GM18511 (cell line): ENCODE data around the gene TBC1D9B.
A peak's percentile ranks its signal among the peaks of the same experiment; 100 is the strongest.

ENCODE experiments used
- ATAC-seq: cut with Tn5 transposase; IDR thresholded peaks from one replicate; pipeline ENCODE4 v1.9.1; 2021; ENCODE audit warnings: mild to moderate bottlenecking, moderate library complexity; ENCODE audit not compliant: unreplicated experiment

TBC1D9B gene

DNA sequence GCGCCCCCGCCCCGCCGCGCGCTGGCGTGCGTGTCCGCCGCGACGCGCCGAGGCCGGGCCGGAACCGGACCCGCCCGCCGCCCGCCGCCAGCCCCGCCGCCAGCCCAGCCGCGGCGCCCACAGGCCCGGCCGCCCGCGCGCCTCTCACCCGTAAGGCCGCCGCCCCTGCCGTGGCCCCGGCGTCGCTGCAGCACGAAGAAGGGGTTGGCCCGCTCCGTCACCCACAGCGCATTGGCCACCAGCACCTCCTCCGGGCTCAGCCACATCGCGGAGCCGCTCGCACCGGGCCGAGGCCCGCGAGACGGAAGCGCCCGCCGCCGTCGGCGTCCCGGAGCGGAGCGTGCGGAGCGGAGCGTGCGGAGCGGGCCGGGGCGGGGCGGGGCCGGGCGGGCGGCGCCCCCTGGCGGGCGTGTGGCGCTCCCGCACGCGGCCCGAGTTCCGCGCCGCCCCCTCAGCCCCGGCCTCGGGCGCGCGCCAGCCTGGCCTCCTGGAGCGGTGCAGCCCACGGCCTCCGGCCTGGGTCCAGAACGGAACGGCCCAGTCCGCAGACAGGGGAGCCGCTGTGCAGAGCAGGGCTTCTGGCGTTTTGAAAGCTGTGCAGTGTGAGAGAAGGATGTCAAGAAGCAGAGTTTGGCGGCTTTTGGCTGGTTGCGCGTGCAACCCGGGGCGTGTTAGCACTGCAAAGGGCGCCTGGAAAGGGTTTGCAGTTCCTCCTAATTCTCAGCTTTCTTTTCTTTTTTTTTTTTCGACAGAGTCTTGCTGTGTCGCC, at the start of gene TBC1D9B:
TSS of gene TBC1D9B (minus strand) at position 342 of the 769 bp plus-strand sequence. CDS start at position 266, 76 bp downstream.
- ATAC-seq = peak; percentile 93

DNA sequence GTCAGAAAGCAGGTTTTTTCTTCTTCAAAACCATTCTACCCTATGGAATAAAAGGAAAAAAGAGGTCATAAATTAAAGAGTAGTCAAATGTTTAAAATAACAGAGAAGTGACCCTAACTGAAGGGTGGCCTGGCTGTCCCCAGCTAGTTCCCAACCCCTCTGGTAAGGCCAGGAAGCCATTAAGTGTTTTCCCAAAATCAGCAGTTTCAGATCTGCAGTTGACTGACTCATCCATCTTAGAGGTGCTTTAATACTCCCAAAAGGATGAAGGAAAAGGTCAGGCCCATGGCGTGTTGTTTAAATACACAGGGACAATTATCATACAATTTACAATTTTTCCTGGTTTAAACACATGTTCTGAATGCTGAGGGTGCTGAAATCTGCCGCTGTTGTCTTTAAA, 47.9 kb upstream of the TBC1D9B start:
- ATAC-seq = no peak

GRCh38 chr5:179955062-179955461, 47.4 kb upstream of the TBC1D9B start:
- ATAC-seq = no peak

- no peak for ATAC-seq
These were observed 46.7 kb upstream of the TBC1D9B start for GRCh38 chr5:179954434-179954833.

DNA sequence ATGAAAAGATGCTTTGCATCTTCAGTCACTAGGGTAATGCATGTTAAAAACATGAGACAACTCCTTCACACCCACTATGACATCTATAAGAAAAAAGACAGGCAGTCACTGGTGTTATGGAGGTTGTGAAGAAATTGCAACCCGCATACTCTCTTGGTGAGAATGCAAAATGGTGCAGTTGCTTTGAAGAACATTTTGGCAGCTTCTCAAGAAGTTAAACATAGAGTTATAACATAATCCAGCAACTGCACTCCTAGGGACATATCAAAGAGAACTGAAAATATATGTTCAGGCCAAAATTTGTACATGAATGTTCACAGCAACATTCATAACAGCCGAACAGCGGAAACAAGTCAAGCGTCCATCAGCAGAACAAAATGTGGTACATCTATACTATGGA, 46.3 kb upstream of the TBC1D9B start:
- ATAC-seq = no peak

DNA sequence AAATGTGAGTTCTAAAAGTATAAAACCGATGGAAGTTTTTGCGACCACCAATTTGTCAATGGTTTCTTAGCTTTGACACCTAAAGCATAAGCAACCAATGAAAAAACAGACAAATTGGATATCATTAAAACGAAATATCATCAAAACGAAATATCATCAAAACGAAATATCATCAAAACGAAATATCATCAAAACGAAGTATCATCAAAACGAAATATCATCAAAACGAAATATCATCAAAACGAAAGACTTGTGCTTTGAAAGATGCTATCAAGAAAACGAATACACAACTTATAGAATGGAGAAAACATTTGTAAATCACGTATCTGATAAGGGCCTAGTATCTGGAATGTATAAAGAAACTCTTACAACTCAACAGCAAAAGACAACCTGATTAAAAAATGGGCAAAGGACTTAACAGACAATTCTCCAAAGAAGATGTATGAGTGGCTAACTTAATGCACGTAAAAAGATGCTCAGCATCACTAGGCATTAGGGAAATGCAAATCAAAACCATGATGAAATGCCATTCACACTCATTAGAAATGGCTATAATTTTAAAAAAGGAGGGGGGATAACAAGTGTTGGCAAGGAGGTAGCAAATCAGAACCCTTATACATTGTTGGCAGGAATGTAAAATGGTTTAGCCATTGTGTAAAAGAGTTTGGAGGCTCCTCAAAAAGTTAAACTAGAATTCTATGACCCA, 29.4 kb upstream of the TBC1D9B start:
- ATAC-seq = no peak

- ATAC-seq = no peak
These were observed 23.2 kb upstream of the TBC1D9B start for GRCh38 chr5:179930788-179931473.

- ATAC-seq = no peak
These were observed 20.1 kb upstream of the TBC1D9B start for GRCh38 chr5:179927824-179928223.

- no peak for ATAC-seq
These were observed 19.0 kb upstream of the TBC1D9B start for GRCh38 chr5:179926657-179927056.

DNA sequence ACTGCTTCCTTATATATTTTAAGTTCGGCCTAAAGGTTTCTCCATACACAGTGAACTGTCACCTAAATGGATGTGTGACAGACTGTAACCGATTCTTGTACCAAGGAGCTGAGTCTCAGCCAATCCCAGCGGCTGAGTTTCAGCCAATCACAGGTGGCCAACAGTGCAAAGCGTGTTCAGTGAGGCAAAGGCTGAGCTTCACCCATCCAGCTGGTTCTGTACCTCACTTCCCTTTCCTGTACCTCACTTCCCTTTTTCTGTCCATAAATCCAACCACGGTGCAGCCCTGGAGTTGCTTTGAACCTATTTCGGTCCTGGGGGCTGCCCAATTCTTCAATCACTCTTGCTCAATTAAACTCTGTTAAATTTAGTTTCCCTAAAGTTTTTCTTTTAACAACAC, 15.7 kb upstream of the TBC1D9B start:
- ATAC-seq = no peak

- ATAC-seq = no peak
These were observed 12.5 kb upstream of the TBC1D9B start for GRCh38 chr5:179920175-179920574.

GRCh38 chr5:179919487-179920060, 11.9 kb upstream of the TBC1D9B start:
- no peak for ATAC-seq

DNA sequence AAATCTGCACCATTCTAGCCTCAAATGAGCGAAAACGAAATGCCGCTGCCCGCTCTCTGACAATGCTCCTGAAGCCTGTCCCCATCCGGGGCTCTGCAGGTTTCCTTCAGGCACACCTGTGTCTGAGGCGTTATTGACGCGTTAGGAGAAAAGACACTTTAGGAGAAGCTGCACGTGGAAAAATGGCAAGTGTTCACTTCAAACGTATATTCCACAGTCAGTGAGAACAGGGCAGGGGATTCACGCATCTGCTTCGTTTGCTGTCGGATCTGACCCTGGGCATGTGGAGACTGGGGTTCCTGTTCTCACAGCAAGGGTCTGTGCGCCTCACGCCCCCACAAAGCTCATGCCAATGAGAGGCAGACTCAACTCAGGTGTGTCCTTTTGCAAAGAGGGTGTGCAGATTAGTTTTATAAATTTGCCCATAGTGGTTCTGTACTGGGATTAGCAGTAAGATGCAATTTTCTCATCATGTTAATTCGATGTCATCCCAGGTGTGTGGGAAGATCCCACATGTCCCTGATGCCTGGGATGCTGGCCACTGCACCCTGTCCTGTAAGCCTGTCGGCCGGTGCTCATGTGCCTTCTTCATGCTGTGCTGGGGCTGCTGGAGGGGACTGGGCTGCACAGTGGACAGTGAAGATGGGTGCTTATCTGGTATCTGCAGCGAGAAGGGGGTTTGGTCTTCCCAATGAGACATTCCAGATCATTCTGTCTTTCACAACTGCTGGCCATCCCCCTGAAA, 11.2 kb upstream of the TBC1D9B start:
- no peak for ATAC-seq

DNA sequence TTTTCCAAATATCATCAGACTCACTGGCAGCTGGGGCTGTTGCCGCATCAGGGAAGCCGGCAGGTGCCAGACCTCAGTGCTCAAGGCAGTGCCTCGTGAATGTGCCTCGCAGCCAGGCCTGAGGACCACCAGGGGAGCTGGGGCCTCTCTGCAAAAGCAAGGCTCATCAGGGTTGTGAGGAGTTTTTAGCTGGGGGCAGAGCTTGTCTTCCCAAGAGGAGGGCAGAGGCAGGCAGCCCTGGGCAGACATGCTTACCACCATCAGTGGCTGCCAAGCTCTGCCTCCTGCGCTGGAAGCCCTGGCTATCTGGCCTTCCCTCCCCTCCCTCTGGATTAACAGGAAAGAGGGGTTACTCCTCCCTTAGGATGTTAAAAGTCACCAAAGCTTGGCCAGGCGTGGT, 8.8 kb upstream of the TBC1D9B start:
- ATAC-seq = no peak

- no peak for ATAC-seq
These were observed 7.8 kb upstream of the TBC1D9B start for GRCh38 chr5:179915406-179915935.

DNA sequence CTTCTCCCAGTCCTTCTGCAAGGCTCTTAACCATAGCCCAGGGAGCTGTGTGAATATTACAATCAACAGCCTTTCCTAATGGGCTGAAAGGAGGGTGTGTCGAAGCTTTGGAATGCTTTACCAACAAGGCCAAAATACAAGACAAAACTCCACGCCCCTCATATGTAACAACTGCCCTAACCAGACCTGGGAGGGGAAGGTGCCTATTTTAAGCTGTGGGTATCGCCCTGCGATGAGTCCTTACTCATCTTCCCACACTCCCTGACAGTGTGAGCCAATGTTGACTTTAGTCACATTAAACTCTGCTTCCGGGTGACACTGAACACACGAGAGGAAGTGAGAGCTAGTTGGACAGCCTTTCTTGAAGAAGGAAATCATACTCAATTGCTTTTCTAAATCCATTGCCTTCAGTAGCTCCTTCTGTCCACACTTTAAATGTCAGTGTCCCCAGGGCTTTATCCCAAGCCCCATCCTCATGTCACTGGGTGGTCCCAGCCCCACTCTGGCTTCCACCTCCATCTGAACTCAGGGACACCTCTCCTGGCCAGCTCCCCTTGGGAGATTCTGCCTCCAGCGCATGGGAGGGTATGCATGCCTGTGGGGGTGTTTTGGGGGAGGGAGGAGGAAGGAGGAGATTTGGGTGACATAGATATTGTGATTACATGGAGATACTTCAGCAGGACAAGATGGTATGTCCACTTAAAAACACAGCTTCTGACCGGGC, 6.5 kb upstream of the TBC1D9B start:
- peak; percentile 73 for ATAC-seq

- no peak for ATAC-seq
These were observed 5.8 kb upstream of the TBC1D9B start for GRCh38 chr5:179913461-179913860.

DNA sequence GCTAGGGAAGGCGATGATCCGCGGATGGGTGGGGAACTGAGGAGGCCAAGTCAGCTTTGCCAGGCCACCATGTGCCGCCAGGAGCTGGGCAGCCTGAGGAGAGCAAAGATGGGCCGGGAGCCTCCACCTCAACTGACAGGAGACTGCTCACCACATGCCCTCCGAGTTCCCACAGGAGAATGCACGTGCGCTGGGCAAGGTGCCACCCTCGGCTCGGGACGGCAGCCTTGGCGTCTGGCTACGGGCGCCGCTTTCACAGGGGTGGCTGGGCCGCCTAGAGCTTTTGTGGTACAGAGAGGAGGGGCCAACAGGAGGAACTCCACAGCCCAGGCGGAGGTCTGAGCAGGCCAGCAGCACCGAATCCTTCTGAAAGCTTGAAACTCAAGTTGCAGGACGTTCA, 5.3 kb upstream of the TBC1D9B start:
- ATAC-seq = no peak

DNA sequence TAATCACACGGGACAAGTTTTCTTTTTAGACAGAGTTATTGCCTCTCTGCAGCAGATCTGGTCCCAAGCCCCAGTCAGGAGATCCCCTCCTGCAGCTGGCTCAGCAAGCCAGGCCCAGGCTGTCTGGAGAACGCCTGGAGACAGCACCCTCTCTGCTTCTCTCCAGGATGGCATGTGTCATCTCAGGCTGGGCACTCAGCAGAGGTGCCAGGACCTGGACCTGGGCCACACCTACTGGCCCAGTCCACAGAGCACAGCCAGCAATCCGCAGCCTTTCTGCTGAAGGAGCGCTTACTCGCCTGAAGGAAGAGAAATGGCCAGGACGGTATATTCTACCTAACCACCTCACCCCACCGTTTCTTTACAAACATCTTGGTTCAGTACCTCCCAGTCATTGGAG, 4.7 kb upstream of the TBC1D9B start:
- no peak for ATAC-seq

- no peak for ATAC-seq
These were observed 1.5 kb upstream of the TBC1D9B start for GRCh38 chr5:179909224-179909623.
